Kidney (tissue), 14 donors: ENCODE results near the gene TRIML1. TPM values are rescaled to one million over a fixed set of nuclear protein-coding genes. Genes with fewer than 3 reads are reported as not detected.

Source experiments
- DNase-seq, 5 donors: peaks; one replicate each; pipeline ENCODE4 v3.0.0-alpha.2; 2013 to 2020
- FAIRE-seq: peaks from 2 replicates; lab custom pipeline; 2012; peaks lifted over from hg19 to GRCh38; lab: Jason Lieb, UNC
- H3K27ac ChIP-seq, 2 donors: one replicate each; pipeline ENCODE4 v1.7.0; 2013; ENCODE audit warnings: low read depth in 2 of 2, low read length in 2 of 2, inconsistent platforms in 1 of 2
- H3K27me3 ChIP-seq: one replicate; pipeline ENCODE4 v1.7.1; 2013; ENCODE audit warnings: low read length, inconsistent platforms; ENCODE audit not compliant: control insufficient read depth, insufficient read depth
- H3K36me3 ChIP-seq, 3 donors: one replicate each; pipeline versions ENCODE4 v1.7.0 to v1.7.1; 2013; ENCODE audit warnings: low read length in 3 of 3, control low read depth in 1 of 3, inconsistent platforms in 1 of 3; ENCODE audit not compliant: insufficient read depth in 3 of 3, control insufficient read depth in 2 of 3
- H3K4me1 ChIP-seq, 3 donors: one replicate each; pipeline versions ENCODE4 v1.7.0 to v1.7.1; 2013; ENCODE audit warnings: low read length in 3 of 3, inconsistent platforms in 1 of 3, low read depth in 1 of 3; ENCODE audit not compliant: control insufficient read depth in 2 of 3, insufficient read depth in 2 of 3
- H3K4me3 ChIP-seq, 3 donors: one replicate each; pipeline versions ENCODE4 v1.7.0 to v1.8.1; 2013; ENCODE audit warnings: low read length in 3 of 3, control low read depth in 1 of 3, inconsistent platforms in 1 of 3
- H3K9ac ChIP-seq, 3 donors: one replicate each; pipeline versions ENCODE4 v1.7.0 to v1.7.1; 2013; ENCODE audit warnings: low read length in 3 of 3, control low read depth in 1 of 3, inconsistent platforms in 1 of 3
- H3K9me3 ChIP-seq, 3 donors: one replicate each; pipeline versions ENCODE4 v1.7.0 to v1.7.1; 2013; ENCODE audit warnings: low read length in 3 of 3, control low read depth in 1 of 3, inconsistent platforms in 1 of 3; ENCODE audit not compliant: control insufficient read depth in 2 of 3, insufficient read depth in 1 of 3
- intact Hi-C: fragments of 100-400 bp; cut with DNase I; formaldehyde crosslinking; loops from one replicate; pipeline ENCODE4 v1.11.1; 2022
- polyA plus RNA-seq: library from polyadenylated mRNA; stranded (reverse); fragments of 350-450 nt; fragmentation: Illumina TruSeq; extraction: RNeasy Lipid Tissue Mini Kit (QIAGEN cat#74804); gene quantifications from one replicate; pipeline ENCODE4 v1.2.3, GENCODE V29; 2014; ENCODE audit warnings: low read depth, low replicate concordance; ENCODE audit not compliant: insufficient read depth
- total RNA-seq: library from RNA; stranded (reverse); fragmentation: NEBNext Ultra II Directional; extraction: Animal tissue kit (Norgen Biotek cat#: 25700); gene quantifications from one replicate; pipeline ENCODE4 v1.2.1, GENCODE V29; 2021
- TF ChIP-seq, protein P1 (sequence below): IDR thresholded peaks from 3 replicates; pipeline ENCODE4 v1.5.1; 2012; ENCODE audit warnings: mild to moderate bottlenecking, moderate library complexity, borderline replicate concordance; ENCODE audit not compliant: insufficient read depth; ENCODE audit errors: extremely low read depth
- donor health status: control.
- donor health status: control.
- donor health status: control.
- donor health status: control.
- donor health status: control.
- donor health status: DM: yes; HTN: yes; CAD: no.
- donor health status: Normal renal cell carcinoma (clear cell type).

Gene TRIML1
- total and polyA plus RNA-seq, 2 donors from 2014 or later, result not detected

DNA sequence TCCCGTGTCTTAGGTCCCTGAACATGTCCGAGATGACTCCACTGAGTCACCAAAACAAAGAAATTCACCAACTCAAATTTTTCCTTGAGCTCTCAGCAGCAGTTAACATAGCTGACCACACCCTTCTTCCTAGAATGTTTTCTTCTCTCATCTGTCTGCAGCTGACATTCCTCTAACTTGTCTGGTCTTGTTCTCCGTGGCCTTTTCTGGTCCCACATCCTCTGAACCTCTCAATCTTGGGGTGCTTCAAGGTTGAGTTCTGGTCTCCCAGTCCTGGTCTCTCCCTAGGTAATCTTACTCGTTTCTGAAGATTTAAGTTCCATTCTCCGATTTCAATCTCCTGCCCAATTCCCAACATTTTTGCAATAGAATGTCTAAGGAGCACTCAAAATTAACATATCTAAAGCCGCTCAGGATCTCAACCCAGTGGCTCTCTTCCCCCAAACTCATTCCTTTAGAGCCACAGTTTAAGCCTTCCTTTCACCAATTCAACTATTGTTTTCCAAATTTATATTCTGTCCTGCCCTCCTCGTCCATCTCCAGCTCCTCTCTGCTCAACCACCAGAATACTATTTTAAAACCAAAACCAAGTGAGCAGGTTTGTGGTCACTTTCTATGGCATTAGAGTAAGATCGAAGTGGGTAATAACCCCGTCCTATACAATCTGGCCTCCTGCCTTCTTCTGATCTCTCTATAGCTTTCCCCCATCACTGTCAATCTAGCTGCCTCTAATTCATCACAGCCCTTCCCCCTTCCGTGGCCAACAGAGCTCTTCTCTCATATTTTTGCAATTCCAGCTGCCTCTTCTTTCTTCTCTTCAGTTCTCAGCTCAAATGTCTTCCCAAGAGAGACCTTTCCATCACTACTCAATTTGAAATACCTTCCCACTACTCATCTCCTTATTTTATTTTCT lies 31.1 kb upstream of the TRIML1 start:
- no peak for FAIRE-seq
- no peak for DNase-seq
- intact Hi-C loops, result no loop called here

DNA sequence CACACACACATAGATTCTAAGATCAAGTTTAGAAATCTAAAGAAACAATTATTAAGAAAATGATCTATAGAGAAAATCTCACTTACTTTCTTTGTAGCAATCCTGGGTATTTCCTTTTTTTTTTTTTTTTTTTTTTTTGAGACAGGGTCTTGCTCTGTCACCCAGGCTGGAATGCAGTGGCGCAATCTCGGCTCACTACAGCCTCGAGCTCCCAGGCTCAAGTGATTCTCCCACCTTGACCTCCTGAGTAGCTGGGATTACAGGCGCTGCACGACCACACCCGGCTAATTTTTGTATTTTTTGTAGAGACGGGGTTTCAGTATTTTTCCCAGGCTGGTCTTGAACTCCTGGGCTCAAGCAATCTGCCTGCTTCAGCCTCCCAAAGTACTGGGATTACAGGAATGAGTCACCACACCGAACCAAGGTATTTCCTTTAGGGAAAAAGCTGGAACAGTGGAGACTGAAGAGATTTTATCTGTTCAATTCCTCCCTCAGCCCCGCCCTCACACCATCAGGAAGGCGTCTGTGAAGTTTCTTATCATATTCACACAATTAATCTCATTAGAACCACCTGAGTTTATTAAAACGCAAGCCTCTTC lies 30.0 kb upstream of the TRIML1 start, which contains the start of gene TRIML2:
Gene TRIML2 (minus strand): TSS at position 447 of the 599 bp plus-strand sequence. CDS start 4,235 bp downstream, outside the sequence.
- no peaks in the 10 kb centered on the region for H3K27me3 ChIP-seq
- H3K9me3 ChIP-seq, result no peaks in the 10 kb centered on the region
- intact Hi-C loops, result no loop called here
- FAIRE-seq (no peak), DNase-seq (no peak)
- TF ChIP-seq, protein P1, sequence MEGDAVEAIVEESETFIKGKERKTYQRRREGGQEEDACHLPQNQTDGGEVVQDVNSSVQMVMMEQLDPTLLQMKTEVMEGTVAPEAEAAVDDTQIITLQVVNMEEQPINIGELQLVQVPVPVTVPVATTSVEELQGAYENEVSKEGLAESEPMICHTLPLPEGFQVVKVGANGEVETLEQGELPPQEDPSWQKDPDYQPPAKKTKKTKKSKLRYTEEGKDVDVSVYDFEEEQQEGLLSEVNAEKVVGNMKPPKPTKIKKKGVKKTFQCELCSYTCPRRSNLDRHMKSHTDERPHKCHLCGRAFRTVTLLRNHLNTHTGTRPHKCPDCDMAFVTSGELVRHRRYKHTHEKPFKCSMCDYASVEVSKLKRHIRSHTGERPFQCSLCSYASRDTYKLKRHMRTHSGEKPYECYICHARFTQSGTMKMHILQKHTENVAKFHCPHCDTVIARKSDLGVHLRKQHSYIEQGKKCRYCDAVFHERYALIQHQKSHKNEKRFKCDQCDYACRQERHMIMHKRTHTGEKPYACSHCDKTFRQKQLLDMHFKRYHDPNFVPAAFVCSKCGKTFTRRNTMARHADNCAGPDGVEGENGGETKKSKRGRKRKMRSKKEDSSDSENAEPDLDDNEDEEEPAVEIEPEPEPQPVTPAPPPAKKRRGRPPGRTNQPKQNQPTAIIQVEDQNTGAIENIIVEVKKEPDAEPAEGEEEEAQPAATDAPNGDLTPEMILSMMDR, result no peak
- H3K27ac ChIP-seq, result no peak within 1 kb of the TSS
- H3K4me3 ChIP-seq, result no peak within 1 kb of the TSS
- H3K9ac ChIP-seq, result no peak within 1 kb of the TSS
- H3K36me3 ChIP-seq, result no peaks in the 10 kb centered on the region
- no peaks in the 10 kb centered on the region for H3K4me1 ChIP-seq

More for the DNA sequence above, 31.1 kb upstream of the TRIML1 start:
- no peak overlapping the region for H3K4me3 ChIP-seq
- H3K27me3 ChIP-seq, result no peaks in the 10 kb centered on the region
- no peaks in the 10 kb centered on the region for H3K4me1 ChIP-seq
- H3K9me3 ChIP-seq, result no peaks in the 10 kb centered on the region
- TF ChIP-seq, protein P1, result no peak
- H3K27ac ChIP-seq, result no peak overlapping the region
- H3K36me3 ChIP-seq, result no peaks in the 10 kb centered on the region
- no peak overlapping the region for H3K9ac ChIP-seq

DNA sequence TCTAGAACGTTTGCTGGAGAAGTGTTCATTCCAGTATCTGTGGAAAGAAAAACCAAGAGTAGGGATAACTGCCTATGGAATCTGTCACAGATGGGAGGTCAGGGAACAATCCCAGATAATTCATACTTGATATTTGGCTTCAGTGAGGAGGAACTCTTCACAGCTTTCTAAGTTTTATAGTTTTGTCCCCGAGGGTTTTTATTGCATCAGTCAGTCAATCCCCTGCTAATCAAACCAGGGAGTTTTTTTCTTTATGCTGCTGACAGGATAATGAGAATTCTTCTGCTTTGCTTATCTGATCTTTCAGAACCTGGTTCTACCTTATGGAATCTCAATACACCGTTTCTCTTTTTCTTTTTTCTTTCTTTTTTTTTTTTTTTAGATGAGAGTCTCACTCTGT lies 29.2 kb upstream of the TRIML1 start:
- TF ChIP-seq, protein P1, result no peak
- intact Hi-C loops, result no loop called here
- DNase-seq (peak in 1 of 5 donors; percentile 9), FAIRE-seq (no peak)
- Histone ChIP-seq H3K4me1 (no peaks in the 10 kb centered on the region), H3K4me3 (no peak overlapping the region), H3K27me3 (no peaks in the 10 kb centered on the region), H3K9me3 (no peaks in the 10 kb centered on the region), H3K27ac (no peak overlapping the region), H3K36me3 (no peaks in the 10 kb centered on the region), H3K9ac (no peak overlapping the region)
